Measurements from ENCODE around the gene PRDM4. TPM values are rescaled to one million over a fixed set of nuclear protein-coding genes. Genes with fewer than 3 reads are reported as not detected.

The PRDM4 gene
- total RNA-seq, 5 donors from 2014 or later (not counting 1 experiment from before 2014, with no cell fraction given): 30.2 to 42.4 (median 40.0) TPM

GRCh38 chr12:107760207-107760808, 629 bp downstream of the PRDM4 start:
- ChIA-PET POLR2A (interaction anchor here in 1 of 2 donors (0.7 kb wide), 1 partner anchor 80 kb away, joined by 3 read pairs; no protein-coding TSS in a partner anchor), CTCF (interaction anchor here in 1 of 2 donors (1.0 kb wide), 2 partner anchors 18 to 84 kb away, joined by 4 to 5 read pairs; no protein-coding TSS in a partner anchor)
- peaks cover 32 to 37% (median 36%) of the 10 kb centered on the region in 3 donors for H3K4me1 Mint-ChIP-seq
- peaks cover 8% of the 10 kb centered on the region for H3K36me3 Mint-ChIP-seq
- no peaks in the 10 kb centered on the region for H3K27me3 Mint-ChIP-seq
- Histone ChIP-seq H3K9me3 (no peaks in the 10 kb centered on the region), H3K36me3 (ENCODE audit: control insufficient read depth in 2 of 2, extremely low read depth in 1 of 2, insufficient read depth in 1 of 2, low read length in 1 of 2) (peaks cover 3 to 18% of the 10 kb centered on the region in 2 donors), H3K4me3 (ENCODE audit: control insufficient read depth in 1 of 2, extremely low read depth in 1 of 2, low read length in 1 of 2) (peak overlapping the region; percentile 83 to 88), H3K4me1 (ENCODE audit: control insufficient read depth in 1 of 2, extremely low read depth in 1 of 2, insufficient read depth in 2 of 2, low read length in 2 of 2) (peaks cover 17 to 23% of the 10 kb centered on the region in 2 experiments), H3K27me3 (replicated peaks in 1 of 2; ENCODE audit: control insufficient read depth in 2 of 2, extremely low read depth in 1 of 2, insufficient read depth in 2 of 2, low read length in 1 of 2) (no peaks in the 10 kb centered on the region), H3K27ac (ENCODE audit: low read length) (peak overlapping the region; percentile 47)
- peak overlapping the region; percentile 82 to 86 for H3K27ac Mint-ChIP-seq
- no peaks in the 10 kb centered on the region for H3K9me3 Mint-ChIP-seq
- peak overlapping the region; percentile 83 to 90 (median 88) for H3K4me3 Mint-ChIP-seq
- DNase-seq (peak in 28 of 35 experiments; percentile 4 to 53 (median 16)), ATAC-seq (replicated peaks in 1 of 4) (peak; percentile 22 to 42 (median 30))
- WGBS (ENCODE audit: insufficient coverage): 0% methylated on average over 23 of the region's 30 CpGs

- ChIA-PET CTCF (interaction anchor here in 1 of 2 donors (1.0 kb wide), 2 partner anchors 17 to 83 kb away, joined by 4 to 5 read pairs; no protein-coding TSS in a partner anchor), POLR2A (interaction anchor here in 1 of 2 donors (0.5 to 0.7 kb wide), 2 partner anchors 79 to 642 kb away, joined by 3 read pairs; no protein-coding TSS in a partner anchor)
- 33% methylated on average over 1 of the region's 3 CpGs for WGBS (ENCODE audit: insufficient coverage)
- H3K9me3 Mint-ChIP-seq: no peaks in the 10 kb centered on the region
- no peaks in the 10 kb centered on the region for H3K27me3 Mint-ChIP-seq
- ATAC-seq (replicated peaks in 1 of 4) (no peak), DNase-seq (peak in 1 of 35 experiments; percentile 21)
- H3K36me3 Mint-ChIP-seq: peaks cover 8% of the 10 kb centered on the region
- no peak overlapping the region for H3K27ac ChIP-seq (ENCODE audit: low read length)
- H3K4me1 Mint-ChIP-seq: peaks cover 32 to 37% (median 36%) of the 10 kb centered on the region in 3 donors
- peak overlapping the region; percentile 83 to 90 (median 88) for H3K4me3 Mint-ChIP-seq
- no peaks in the 10 kb centered on the region for H3K27me3 ChIP-seq (replicated peaks in 1 of 2; ENCODE audit: control insufficient read depth in 2 of 2, extremely low read depth in 1 of 2, insufficient read depth in 2 of 2, low read length in 1 of 2)
- H3K9me3 ChIP-seq: no peaks in the 10 kb centered on the region
- peaks cover 17 to 23% of the 10 kb centered on the region in 2 experiments for H3K4me1 ChIP-seq (ENCODE audit: control insufficient read depth in 1 of 2, extremely low read depth in 1 of 2, insufficient read depth in 2 of 2, low read length in 2 of 2)
- H3K4me3 ChIP-seq (ENCODE audit: control insufficient read depth in 1 of 2, extremely low read depth in 1 of 2, low read length in 1 of 2): peak overlapping the region in 1 of 2 donors; percentile 83
- peaks cover 3 to 25% of the 10 kb centered on the region in 2 donors for H3K36me3 ChIP-seq (ENCODE audit: control insufficient read depth in 2 of 2, extremely low read depth in 1 of 2, insufficient read depth in 1 of 2, low read length in 1 of 2)
- H3K27ac Mint-ChIP-seq: peak overlapping the region; percentile 48 to 82
These were observed 1.5 kb downstream of the PRDM4 start for GRCh38 chr12:107759410-107759809.

GRCh38 chr12:107749083-107749482, 11.9 kb downstream of the PRDM4 start:
- no CpG with 5 or more reads among the region's 1 CpG for WGBS (ENCODE audit: insufficient coverage)
- Histone ChIP-seq H3K27me3 (replicated peaks in 1 of 2; ENCODE audit: control insufficient read depth in 2 of 2, extremely low read depth in 1 of 2, insufficient read depth in 2 of 2, low read length in 1 of 2) (no peaks in the 10 kb centered on the region), H3K36me3 (ENCODE audit: control insufficient read depth in 2 of 2, extremely low read depth in 1 of 2, insufficient read depth in 1 of 2, low read length in 1 of 2) (peaks cover 4 to 81% of the 10 kb centered on the region in 2 donors), H3K27ac (ENCODE audit: low read length) (no peak overlapping the region), H3K4me3 (ENCODE audit: control insufficient read depth in 1 of 2, extremely low read depth in 1 of 2, low read length in 1 of 2) (no peak overlapping the region), H3K9me3 (no peaks in the 10 kb centered on the region), H3K4me1 (ENCODE audit: control insufficient read depth in 1 of 2, extremely low read depth in 1 of 2, insufficient read depth in 2 of 2, low read length in 2 of 2) (peaks cover 0 to 10% of the 10 kb centered on the region in 2 experiments)
- Mint-ChIP-seq H3K27ac (no peak overlapping the region), H3K4me3 (no peak overlapping the region), H3K36me3 (peaks cover 36% of the 10 kb centered on the region), H3K27me3 (no peaks in the 10 kb centered on the region), H3K4me1 (peaks cover 0 to 9% (median 2%) of the 10 kb centered on the region in 3 donors), H3K9me3 (no peaks in the 10 kb centered on the region)
- CTCF ChIA-PET: interaction anchor here (0.6 to 1.0 kb wide), 2 partner anchors 9 to 71 kb away, joined by 3 read pairs; no protein-coding TSS in a partner anchor
- no peak for ATAC-seq (replicated peaks in 1 of 4)
- POLR2A ChIA-PET: no interaction called here
- DNase-seq: no peak

- H3K9me3 Mint-ChIP-seq: no peaks in the 10 kb centered on the region
- 80% methylated on average over 1 of the region's 6 CpGs for WGBS (ENCODE audit: insufficient coverage)
- no peaks in the 10 kb centered on the region for H3K27me3 Mint-ChIP-seq
- no peak overlapping the region for H3K27ac ChIP-seq (ENCODE audit: low read length)
- H3K4me3 ChIP-seq (ENCODE audit: control insufficient read depth in 1 of 2, extremely low read depth in 1 of 2, low read length in 1 of 2): no peak overlapping the region
- peaks cover 32% of the 10 kb centered on the region for H3K36me3 Mint-ChIP-seq
- DNase-seq (no peak), ATAC-seq (replicated peaks in 1 of 4) (no peak)
- H3K4me1 ChIP-seq (ENCODE audit: control insufficient read depth in 1 of 2, extremely low read depth in 1 of 2, insufficient read depth in 2 of 2, low read length in 2 of 2): peaks cover 0 to 10% of the 10 kb centered on the region in 2 experiments
- CTCF ChIA-PET: interaction anchor here (0.6 to 1.0 kb wide), 2 partner anchors 10 to 70 kb away, joined by 3 read pairs; no protein-coding TSS in a partner anchor
- H3K36me3 ChIP-seq (ENCODE audit: control insufficient read depth in 2 of 2, extremely low read depth in 1 of 2, insufficient read depth in 1 of 2, low read length in 1 of 2): peaks cover 4 to 80% of the 10 kb centered on the region in 2 donors
- H3K27ac Mint-ChIP-seq: no peak overlapping the region
- H3K4me3 Mint-ChIP-seq: no peak overlapping the region
- H3K9me3 ChIP-seq: no peaks in the 10 kb centered on the region
- H3K4me1 Mint-ChIP-seq: peaks cover 0 to 6% (median 0%) of the 10 kb centered on the region in 3 donors
- H3K27me3 ChIP-seq (replicated peaks in 1 of 2; ENCODE audit: control insufficient read depth in 2 of 2, extremely low read depth in 1 of 2, insufficient read depth in 2 of 2, low read length in 1 of 2): no peaks in the 10 kb centered on the region
- POLR2A ChIA-PET: no interaction called here
These were observed 12.5 kb downstream of the PRDM4 start for GRCh38 chr12:107748472-107748871.

- CTCF ChIA-PET: no interaction called here
- peaks cover 74% of the 10 kb centered on the region for H3K36me3 Mint-ChIP-seq
- H3K36me3 ChIP-seq (ENCODE audit: control insufficient read depth in 2 of 2, extremely low read depth in 1 of 2, insufficient read depth in 1 of 2, low read length in 1 of 2): peaks cover 3 to 80% of the 10 kb centered on the region in 2 donors
- H3K27ac Mint-ChIP-seq: peak overlapping the region; percentile 7 to 39
- H3K9me3 ChIP-seq: no peaks in the 10 kb centered on the region
- no CpG with 5 or more reads among the region's 4 CpGs for WGBS (ENCODE audit: insufficient coverage)
- H3K9me3 Mint-ChIP-seq: no peaks in the 10 kb centered on the region
- DNase-seq (peak in 3 of 35 experiments; percentile 3 to 36 (median 7)), ATAC-seq (replicated peaks in 1 of 4) (peak in 2 of 4 experiments; percentile 24 to 35)
- no peaks in the 10 kb centered on the region for H3K27me3 Mint-ChIP-seq
- no peaks in the 10 kb centered on the region for H3K4me1 ChIP-seq (ENCODE audit: control insufficient read depth in 1 of 2, extremely low read depth in 1 of 2, insufficient read depth in 2 of 2, low read length in 2 of 2)
- H3K4me3 ChIP-seq (ENCODE audit: control insufficient read depth in 1 of 2, extremely low read depth in 1 of 2, low read length in 1 of 2): no peak overlapping the region
- H3K27me3 ChIP-seq (replicated peaks in 1 of 2; ENCODE audit: control insufficient read depth in 2 of 2, extremely low read depth in 1 of 2, insufficient read depth in 2 of 2, low read length in 1 of 2): no peaks in the 10 kb centered on the region
- peaks cover 6 to 15% (median 13%) of the 10 kb centered on the region in 3 donors for H3K4me1 Mint-ChIP-seq
- peak overlapping the region; percentile 37 for H3K27ac ChIP-seq (ENCODE audit: low read length)
- POLR2A ChIA-PET: no interaction called here
- no peak overlapping the region for H3K4me3 Mint-ChIP-seq
These were observed 24.0 kb downstream of the PRDM4 start for GRCh38 chr12:107736914-107737313.

- Mint-ChIP-seq H3K36me3 (peaks cover 63% of the 10 kb centered on the region), H3K27me3 (no peaks in the 10 kb centered on the region), H3K4me1 (peaks cover 6 to 15% (median 13%) of the 10 kb centered on the region in 3 donors), H3K4me3 (no peak overlapping the region), H3K9me3 (no peaks in the 10 kb centered on the region), H3K27ac (peak overlapping the region in 1 of 2 donors; percentile 27)
- no CpG with 5 or more reads among the region's 2 CpGs for WGBS (ENCODE audit: insufficient coverage)
- Histone ChIP-seq H3K9me3 (no peaks in the 10 kb centered on the region), H3K4me1 (ENCODE audit: control insufficient read depth in 1 of 2, extremely low read depth in 1 of 2, insufficient read depth in 2 of 2, low read length in 2 of 2) (no peaks in the 10 kb centered on the region), H3K27me3 (replicated peaks in 1 of 2; ENCODE audit: control insufficient read depth in 2 of 2, extremely low read depth in 1 of 2, insufficient read depth in 2 of 2, low read length in 1 of 2) (no peaks in the 10 kb centered on the region), H3K4me3 (ENCODE audit: control insufficient read depth in 1 of 2, extremely low read depth in 1 of 2, low read length in 1 of 2) (no peak overlapping the region), H3K36me3 (ENCODE audit: control insufficient read depth in 2 of 2, extremely low read depth in 1 of 2, insufficient read depth in 1 of 2, low read length in 1 of 2) (peaks cover 3 to 68% of the 10 kb centered on the region in 2 donors), H3K27ac (ENCODE audit: low read length) (no peak overlapping the region)
- no peak for DNase-seq
- ChIA-PET POLR2A (interaction anchor here in 1 of 2 donors (0.6 kb wide), 1 partner anchor 863 kb away, joined by 4 read pairs; no protein-coding TSS in a partner anchor), CTCF (no interaction called here)
- ATAC-seq (replicated peaks in 1 of 4): no peak
These were observed 25.2 kb downstream of the PRDM4 start for GRCh38 chr12:107735763-107736162.

All from T-cell (primary cell).